NCI-H2227 (cell line): Measurements from ENCODE around the gene PELO.
A peak's percentile ranks its signal among the peaks of the same experiment; 100 is the strongest.

Experiments
- DNase-seq: peaks from one replicate; lab custom pipeline; 2025; ENCODE audit not compliant: unreplicated experiment; lab: John Stamatoyannopoulos, UW

PELO gene

GRCh38 chr5:52771343-52772039 is 16.2 kb upstream of the PELO start:
- no peak for DNase-seq

- DNase-seq: no peak
These were observed 15.0 kb upstream of the PELO start for GRCh38 chr5:52772668-52773067.

DNA sequence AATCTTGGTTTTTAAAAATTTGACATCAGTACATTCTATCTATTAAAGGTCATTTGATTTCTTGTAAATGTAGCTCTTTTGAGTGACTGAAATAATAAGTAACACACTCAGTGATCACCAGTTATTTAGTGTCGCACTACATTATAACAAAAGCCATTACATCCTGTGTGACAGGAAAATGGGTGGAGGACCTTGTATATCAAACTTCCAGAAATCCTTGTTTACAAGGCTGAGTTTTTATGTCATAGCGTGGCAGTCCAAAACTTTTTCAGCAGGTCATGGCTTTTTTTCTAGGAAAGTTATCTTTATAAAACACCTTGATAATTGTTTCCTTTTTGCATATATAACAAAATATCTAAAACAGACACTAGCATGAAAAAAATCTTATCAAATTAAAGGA is 14.4 kb upstream of the PELO start:
- no peak for DNase-seq

DNA sequence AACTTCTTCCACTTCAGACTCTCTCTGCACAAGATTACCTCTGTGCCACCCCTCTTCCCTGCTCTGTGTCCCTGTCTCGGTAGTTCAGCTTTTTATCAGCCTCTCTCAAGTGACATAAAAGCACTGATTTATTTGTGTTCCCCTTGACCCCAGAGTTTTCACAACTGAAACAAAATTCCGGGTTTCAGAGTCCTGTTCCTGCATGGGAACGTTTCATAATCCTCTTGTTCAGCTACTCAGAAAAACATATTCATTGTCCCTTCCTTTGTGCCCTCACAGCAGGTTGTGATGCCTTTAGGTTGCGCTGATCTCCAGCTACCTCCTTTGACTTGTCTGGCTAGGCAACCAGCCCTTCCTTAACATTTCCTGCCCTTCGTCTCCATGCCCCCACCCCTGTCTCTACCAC is 13.7 kb upstream of the PELO start:
- DNase-seq: peak; percentile 35

DNA sequence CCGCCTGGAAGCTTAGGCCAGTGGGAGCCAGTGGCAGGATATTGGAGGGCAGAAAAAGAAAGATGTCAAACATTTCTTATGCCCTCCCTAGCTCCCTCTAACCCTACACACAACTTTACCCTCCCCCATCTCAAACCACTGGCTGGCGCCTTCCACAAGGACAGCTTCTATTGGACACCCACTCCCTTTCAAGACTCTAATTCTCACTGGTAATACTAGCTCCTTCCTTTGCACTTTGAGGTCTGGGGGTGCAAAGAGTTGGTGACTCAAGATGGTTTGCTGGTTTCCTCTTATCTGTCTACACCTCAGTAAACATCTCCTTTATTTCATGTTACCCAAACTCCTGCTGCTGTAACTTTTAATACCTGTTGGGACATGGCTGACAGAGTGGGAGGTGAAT is 11.6 kb upstream of the PELO start:
- no peak for DNase-seq

GRCh38 chr5:52777186-52777585 is 10.5 kb upstream of the PELO start:
- DNase-seq: no peak

- DNase-seq: no peak
These were observed 8.9 kb upstream of the PELO start for GRCh38 chr5:52778781-52779180.

DNA sequence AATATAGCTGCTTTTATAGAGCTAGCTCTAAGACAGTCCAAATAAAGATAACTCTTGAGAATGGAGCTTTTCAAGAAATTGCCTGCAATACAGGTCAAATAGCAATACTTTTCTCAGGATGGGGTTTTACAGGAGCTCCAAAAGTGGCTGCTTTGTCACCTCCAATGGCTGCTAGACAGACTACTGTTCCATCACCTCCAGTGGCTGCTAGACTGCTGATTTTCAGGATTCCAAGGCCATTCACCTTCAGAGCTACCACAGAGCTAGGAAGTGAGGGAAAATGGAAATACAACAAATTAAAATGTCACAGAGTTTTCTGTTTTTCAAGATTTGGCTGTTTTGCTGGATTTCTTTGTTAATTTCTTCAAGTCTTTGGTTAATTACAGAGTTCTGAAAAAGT is 8.5 kb upstream of the PELO start:
- DNase-seq: no peak

DNA sequence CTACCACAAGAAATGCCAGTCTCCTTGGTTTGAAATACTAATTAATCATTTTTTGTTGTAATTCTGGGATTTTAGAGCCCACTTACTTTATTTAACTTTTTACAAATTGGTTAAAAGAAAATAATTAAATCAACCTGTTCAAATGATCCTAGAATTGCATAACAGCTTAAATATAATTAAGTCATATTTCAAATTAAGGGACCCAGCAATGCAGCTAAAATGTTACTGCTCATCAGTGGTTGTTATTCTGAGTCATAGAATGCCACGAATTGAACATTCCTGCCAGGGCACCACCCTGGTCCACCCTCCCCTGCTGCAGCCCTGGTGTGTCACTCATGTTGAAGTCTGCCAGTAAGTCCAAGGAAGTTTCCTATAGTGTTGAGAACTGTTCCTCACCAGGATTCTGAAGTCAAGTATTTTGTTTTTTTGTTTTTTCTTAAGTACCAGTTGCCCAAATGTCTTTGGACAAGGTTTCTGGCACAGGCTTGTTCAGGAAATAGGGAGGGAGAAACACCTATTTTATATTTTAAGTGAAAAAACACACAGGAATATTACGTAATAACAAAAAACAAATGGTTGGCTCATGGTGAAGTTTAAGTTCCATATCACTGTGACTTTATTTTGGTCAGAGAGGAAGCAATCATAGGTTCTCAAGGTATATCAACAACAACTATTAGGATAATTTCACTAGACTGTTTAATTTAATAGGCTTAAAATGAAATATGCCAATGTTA is 4.3 kb upstream of the PELO start:
- peak; percentile 20 for DNase-seq

- DNase-seq: no peak
These were observed 3.0 kb upstream of the PELO start for GRCh38 chr5:52784737-52785136.

- DNase-seq: no peak
These were observed 1.3 kb upstream of the PELO start for GRCh38 chr5:52786391-52786790.

- no peak for DNase-seq
These were observed 642 bp upstream of the PELO start for GRCh38 chr5:52786949-52787599.

DNA sequence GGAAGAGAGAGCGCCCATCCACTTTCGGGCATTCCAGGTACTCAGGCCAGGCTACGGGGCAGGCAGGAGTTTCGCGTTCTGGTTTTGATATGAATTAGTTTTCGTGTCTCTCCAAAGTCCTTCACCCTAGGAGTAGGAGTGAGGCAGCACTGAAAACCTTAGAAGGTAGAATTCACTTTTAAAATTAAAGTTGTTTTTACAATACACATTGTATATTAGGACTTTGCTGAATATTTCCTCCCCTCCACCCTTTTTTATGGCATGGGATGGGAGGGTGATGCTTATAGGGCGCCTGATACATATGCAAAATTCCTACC is 747 bp downstream of the PELO start:
- no peak for DNase-seq

DNA sequence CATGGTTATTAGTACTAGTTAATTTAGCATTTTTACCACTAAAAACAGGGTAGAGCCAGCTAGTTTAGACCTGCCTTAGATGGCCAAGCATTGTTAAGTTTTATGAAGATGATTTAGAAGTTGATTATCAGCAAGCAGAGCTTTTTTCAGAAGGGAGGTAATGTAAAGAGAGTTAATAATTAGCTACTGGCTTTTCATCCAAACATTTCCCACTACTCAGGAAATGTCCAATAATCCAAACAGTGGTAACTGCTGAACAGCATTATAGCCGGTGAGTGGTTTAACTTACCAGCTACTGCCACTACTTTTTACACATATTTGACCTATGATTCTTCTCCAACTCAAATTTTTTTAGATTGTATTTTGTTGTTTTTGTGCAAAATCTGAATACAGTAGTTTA is 1.7 kb downstream of the PELO start:
- no peak for DNase-seq

- no peak for DNase-seq
These were observed 2.1 kb downstream of the PELO start for GRCh38 chr5:52789851-52790250.

GRCh38 chr5:52791366-52791765 is 3.6 kb downstream of the PELO start:
- DNase-seq: no peak

DNA sequence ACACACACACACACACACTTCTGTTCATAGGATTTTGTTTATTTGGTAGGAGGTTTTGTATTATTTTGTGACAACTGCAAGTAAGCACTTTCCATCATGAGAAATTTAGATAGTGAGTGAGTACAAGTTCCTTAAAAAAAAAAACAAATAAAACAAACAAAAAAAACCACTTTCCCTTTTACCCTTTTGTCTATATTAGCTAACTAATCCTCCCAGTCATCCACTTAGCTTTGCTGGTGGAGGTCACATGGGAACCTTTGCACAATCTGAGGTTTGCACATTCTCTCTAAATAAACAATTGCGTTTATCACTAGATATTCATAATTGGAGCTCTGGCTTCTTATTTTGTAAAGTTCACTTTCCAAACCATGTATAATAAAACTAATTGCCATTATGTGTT is 6.8 kb downstream of the PELO start:
- DNase-seq: no peak

DNA sequence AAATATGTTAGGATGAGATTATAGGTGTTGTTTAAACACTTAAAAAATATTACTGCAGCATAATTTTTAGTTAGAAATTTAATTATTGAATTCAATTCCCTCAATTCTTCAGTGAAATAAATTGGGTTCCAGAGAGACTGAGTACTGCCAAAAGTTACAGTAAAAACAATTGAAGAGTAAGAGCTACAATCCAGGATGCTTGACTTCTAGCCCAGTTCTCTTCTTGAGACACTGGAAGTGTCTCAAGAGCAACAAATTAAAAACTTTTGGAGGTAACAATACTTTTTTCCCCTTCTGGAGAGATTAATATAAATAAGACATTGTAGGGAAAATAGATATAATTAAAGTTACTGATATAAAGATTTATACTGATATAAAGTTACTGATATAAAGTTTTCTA is 8.3 kb downstream of the PELO start:
- DNase-seq: no peak

- no peak for DNase-seq
These were observed 8.9 kb downstream of the PELO start for GRCh38 chr5:52796516-52797103.

DNA sequence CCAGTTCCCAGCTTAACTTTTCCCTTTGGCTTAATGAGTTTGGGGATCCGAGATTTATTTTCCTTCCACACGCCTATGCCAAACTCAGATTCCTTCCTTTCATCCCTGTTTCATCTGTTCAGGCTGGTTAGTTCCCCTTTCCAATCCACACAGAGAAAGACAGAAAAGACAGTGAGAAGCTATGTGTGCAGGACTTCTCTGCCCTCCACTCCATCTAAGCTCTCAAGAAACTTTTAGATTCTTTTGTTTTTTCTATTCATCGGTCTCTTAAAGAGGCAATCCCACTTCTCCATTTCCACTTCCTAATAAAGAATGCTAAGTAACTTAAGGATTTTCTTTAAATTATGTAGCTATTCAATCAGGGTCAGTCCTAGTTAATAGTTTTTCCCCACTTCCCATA is 11.2 kb downstream of the PELO start:
- no peak for DNase-seq

DNA sequence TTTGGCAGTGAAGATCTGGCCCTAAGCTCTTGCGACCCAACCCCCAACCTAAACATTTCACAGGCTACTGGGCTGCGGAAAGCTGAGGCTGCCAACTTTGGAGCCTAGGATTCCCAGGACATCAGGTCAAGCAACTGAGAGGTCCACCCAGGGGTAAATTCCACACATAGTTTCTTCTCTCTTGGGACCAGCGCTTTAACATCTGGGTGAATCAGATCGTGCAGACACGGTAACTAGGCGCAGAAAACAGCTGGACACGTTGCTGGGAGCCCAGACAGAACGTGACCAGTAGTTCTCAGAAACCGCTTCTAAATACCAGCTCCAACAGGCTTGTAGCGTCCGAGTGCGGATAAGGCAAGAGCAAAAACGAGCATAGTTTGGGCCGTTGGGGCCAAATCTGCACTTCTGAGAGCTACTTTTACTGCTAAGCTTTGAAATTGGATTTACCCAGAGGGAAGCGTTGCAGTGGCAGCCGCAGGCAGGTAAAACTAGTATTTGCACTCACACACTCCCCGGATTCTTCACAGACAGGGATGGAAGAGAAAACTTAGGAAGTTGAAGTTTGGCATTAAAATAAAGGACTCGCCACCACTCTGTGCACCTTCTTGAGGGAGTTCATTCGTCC is 11.8 kb downstream of the PELO start:
- DNase-seq: peak; percentile 1

DNA sequence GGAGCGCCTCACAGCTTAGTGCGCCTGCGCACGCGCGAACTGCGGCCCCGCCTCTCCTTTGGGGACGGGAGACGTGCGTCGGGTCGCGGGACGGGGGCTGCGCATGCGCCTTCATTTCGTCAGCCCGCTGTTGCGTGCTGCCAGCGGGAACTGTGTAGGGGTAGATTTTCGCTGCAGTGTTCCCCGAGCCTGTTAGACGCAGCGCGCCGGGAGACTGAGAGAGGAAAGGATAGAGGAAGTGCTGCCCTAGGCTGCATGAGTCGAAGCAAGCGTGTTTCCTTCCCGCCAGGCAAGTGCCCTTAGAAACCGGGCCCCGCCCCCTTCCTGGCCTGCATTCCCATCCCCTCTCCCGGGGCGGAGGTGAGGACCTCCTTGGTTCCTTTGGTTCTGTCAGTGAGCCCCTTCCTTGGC is 12.3 kb downstream of the PELO start:
- peak; percentile 92 for DNase-seq
